ENCODE measurements around the gene ACTL10. TPM values are rescaled to one million over a fixed set of nuclear protein-coding genes. Genes with fewer than 3 reads are reported as not detected.
A peak's percentile ranks its signal among the peaks of the same experiment; 100 is the strongest.

Gene ACTL10
- total RNA-seq, 1 donor: 2.2 TPM

DNA sequence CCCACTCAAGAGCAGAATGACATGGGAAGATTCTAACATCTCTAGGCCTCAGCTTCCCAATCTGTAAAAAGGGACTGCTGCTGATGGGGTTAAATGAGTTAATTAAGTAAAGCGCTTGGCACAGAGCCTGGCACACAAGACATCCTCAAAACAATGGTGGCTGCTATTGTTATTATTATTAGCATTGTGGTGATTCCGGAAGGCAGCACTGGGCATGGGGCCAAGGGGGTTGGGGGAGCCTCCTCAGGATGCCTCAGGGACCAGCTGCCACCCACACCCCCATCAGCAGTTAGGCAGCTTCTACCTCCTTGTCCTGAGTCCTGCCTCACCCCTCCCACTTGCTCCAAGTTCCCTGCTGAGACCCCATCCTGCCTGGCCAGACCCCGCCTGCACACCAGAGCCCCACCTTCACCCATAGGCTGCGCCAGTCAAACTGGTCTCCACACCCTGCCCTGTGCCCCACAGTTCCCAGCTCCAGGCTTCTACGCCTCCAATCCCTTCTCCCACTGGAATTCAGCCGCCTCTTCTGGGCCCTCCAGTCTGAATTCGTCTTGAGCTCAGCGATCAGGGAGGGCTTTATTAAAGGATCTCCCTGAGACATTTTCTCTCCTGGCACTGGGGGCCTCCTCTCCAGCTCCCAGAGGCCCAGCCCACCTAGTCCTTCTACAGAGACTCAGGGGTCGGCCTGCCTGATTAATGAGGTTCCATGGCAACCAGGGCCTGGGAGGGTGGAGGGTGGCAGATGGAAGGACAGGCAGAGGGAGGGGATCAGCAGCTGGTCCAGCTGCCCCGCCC, 18.0 kb downstream of the ACTL10 start:
- Histone ChIP-seq H3K4me2 (ENCODE audit: insufficient read depth, low read length) (peak overlapping the region; percentile 83), H4K20me1 (ENCODE audit: insufficient read depth, low read length) (peaks cover 11% of the 10 kb centered on the region), H3K9me3 (ENCODE audit: low read depth, low read length) (no peaks in the 10 kb centered on the region), H3K79me2 (ENCODE audit: insufficient read depth, low read length) (peaks cover 14% of the 10 kb centered on the region), H3K27ac (ENCODE audit: low read depth, low read length) (no peak overlapping the region), H2AFZ (ENCODE audit: low read length) (peak overlapping the region; percentile 73), H3K36me3 (ENCODE audit: insufficient read depth, low read length) (no peaks in the 10 kb centered on the region), H3K4me3 (ENCODE audit: insufficient read depth, low read length) (peak overlapping the region; percentile 66), H3K27me3 (ENCODE audit: insufficient read depth, low read length) (no peaks in the 10 kb centered on the region), H3K4me1 (ENCODE audit: insufficient read depth, low read length) (peaks cover 40% of the 10 kb centered on the region)
- TF ChIP-seq CTCF (IDR thresholded peaks at IDR 0.05; ENCODE audit: extremely low read depth, low read depth, low read length): no peak
- DNase-seq (ENCODE audit: insufficient read length, low spot score, missing footprints): no peak

GRCh38 chr20:33685328-33686099, 18.8 kb downstream of the ACTL10 start:
- Histone ChIP-seq H3K4me3 (ENCODE audit: insufficient read depth, low read length) (peak overlapping the region; percentile 66), H3K4me2 (ENCODE audit: insufficient read depth, low read length) (peak overlapping the region; percentile 83), H3K79me2 (ENCODE audit: insufficient read depth, low read length) (peaks cover 14% of the 10 kb centered on the region), H3K4me1 (ENCODE audit: insufficient read depth, low read length) (peaks cover 43% of the 10 kb centered on the region), H3K9me3 (ENCODE audit: low read depth, low read length) (no peaks in the 10 kb centered on the region), H3K27me3 (ENCODE audit: insufficient read depth, low read length) (no peaks in the 10 kb centered on the region), H4K20me1 (ENCODE audit: insufficient read depth, low read length) (peaks cover 6% of the 10 kb centered on the region), H3K36me3 (ENCODE audit: insufficient read depth, low read length) (no peaks in the 10 kb centered on the region), H2AFZ (ENCODE audit: low read length) (peak overlapping the region; percentile 73), H3K27ac (ENCODE audit: low read depth, low read length) (no peak overlapping the region)
- no peak for TF ChIP-seq CTCF (IDR thresholded peaks at IDR 0.05; ENCODE audit: extremely low read depth, low read depth, low read length)
- peak; percentile 82 for DNase-seq (ENCODE audit: insufficient read length, low spot score, missing footprints)

DNA sequence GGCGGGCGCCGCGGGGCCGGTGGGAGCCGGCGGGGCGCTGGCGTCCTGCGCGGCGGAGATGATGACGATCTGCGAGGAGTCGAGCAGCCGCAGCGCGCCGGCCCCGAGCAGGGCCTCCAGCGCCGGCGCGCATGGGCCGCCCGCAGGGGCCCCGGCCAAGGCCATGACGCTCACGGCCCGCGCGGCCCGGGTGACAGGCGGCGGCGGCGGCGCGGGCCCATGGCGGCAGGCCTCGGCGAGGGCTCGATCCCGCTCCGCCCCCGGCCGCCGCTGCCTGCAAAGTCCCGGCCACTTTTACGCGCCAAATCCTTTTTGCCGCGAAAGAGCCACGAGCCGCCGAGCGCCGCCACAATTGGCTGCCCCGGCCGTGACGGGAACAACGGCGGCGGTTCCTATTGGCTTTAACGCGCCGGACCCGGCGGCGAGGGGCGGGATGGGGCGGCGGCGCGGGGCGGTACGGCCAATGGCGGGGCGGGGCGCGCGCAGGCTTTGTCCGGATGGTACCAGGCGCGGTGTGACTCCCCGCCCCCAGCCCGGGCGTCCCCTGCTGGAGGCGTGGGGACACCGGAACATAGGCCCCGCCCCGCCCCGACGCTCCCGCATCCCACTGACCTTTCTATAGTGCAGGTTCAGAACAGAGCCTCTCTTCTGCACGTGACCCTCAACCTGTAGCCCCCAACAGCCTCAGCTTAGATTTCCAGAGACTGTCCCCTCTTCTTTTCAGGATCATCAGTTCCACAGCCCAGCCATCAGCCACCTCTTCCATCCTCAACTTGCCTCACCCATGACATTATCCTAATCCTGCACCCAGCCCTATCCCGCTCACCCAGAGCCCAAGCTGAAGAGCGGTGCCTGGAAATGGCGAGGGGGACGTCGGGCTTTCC, 19.6 kb downstream of the ACTL10 start, which contains the start of gene E2F1:
TSS of gene E2F1 (minus strand) at position 286 of the 884 bp plus-strand sequence. CDS start at position 165, 121 bp downstream.
- Histone ChIP-seq H3K4me2 (ENCODE audit: insufficient read depth, low read length) (peak within 1 kb of the TSS; percentile 83), H3K9me3 (ENCODE audit: low read depth, low read length) (no peaks in the 10 kb centered on the region), H3K27ac (ENCODE audit: low read depth, low read length) (peak within 1 kb of the TSS; percentile 4), H3K4me1 (ENCODE audit: insufficient read depth, low read length) (peaks cover 35% of the 10 kb centered on the region), H3K27me3 (ENCODE audit: insufficient read depth, low read length) (no peaks in the 10 kb centered on the region), H4K20me1 (ENCODE audit: insufficient read depth, low read length) (peaks cover 4% of the 10 kb centered on the region), H2AFZ (ENCODE audit: low read length) (peak within 1 kb of the TSS; percentile 80), H3K4me3 (ENCODE audit: insufficient read depth, low read length) (peak within 1 kb of the TSS; percentile 66), H3K79me2 (ENCODE audit: insufficient read depth, low read length) (peaks cover 14% of the 10 kb centered on the region), H3K36me3 (ENCODE audit: insufficient read depth, low read length) (no peaks in the 10 kb centered on the region)
- no peak for TF ChIP-seq CTCF (IDR thresholded peaks at IDR 0.05; ENCODE audit: extremely low read depth, low read depth, low read length)
- peak; percentile 100 for DNase-seq (ENCODE audit: insufficient read length, low spot score, missing footprints)
